KOPT-K1 (cell line): ENCODE results near the gene MDK.

Experiments used
- H3K27ac ChIP-seq: fragments of 200-600 bp; sonication (generic); 2 replicates; pipeline ENCODE4 v1.5.1; 2016; ENCODE audit warnings: antibody characterized with exemption, mild to moderate bottlenecking, low read depth, low read length; ENCODE audit not compliant: poor library complexity, severe bottlenecking
- H3K36me3 ChIP-seq: fragments of 200-600 bp; sonication (generic); 2 replicates; pipeline ENCODE4 v1.5.1; 2017; ENCODE audit warnings: antibody characterized with exemption, mild to moderate bottlenecking, low read length, moderate library complexity; ENCODE audit not compliant: insufficient read depth
- H3K9me3 ChIP-seq: fragments of 200-600 bp; sonication (generic); 2 replicates; pipeline ENCODE4 v1.5.1; 2017; ENCODE audit warnings: antibody characterized with exemption, low read length, mild to moderate bottlenecking; ENCODE audit not compliant: insufficient read depth, poor library complexity, severe bottlenecking

The MDK gene

DNA sequence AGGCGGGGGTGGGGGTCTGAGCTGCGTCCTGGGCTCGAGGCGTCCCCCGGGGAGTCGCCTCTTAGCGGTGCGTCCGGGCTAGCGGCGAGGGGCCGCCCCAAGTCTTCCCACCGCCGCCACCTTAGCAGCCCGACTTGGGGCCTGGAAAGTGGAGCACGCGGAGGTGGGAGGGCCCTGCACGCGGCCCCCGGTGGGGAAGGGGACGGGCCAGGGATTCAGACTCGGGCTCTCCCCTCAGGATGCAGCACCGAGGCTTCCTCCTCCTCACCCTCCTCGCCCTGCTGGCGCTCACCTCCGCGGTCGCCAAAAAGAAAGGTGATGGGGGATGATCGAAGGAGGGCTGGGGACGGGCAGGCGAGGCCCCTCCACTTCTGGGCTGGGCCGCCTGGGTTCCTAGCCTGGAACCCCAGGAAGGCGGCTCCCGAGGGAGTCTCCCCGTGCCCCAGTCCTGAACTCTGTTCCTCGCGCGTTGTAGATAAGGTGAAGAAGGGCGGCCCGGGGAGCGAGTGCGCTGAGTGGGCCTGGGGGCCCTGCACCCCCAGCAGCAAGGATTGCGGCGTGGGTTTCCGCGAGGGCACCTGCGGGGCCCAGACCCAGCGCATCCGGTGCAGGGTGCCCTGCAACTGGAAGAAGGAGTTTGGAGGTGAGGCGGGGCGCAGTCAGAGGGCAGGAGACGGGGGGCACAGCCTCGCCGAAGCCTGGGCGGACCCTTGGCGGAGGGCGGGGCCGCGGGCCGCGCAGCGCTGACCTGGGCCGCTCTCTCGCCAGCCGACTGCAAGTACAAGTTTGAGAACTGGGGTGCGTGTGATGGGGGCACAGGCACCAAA lies 563 bp downstream of the MDK start:
- no peaks in the 10 kb centered on the region for H3K9me3 ChIP-seq
- H3K36me3 ChIP-seq = peaks cover 35% of the 10 kb centered on the region
- H3K27ac ChIP-seq = no peak overlapping the region

DNA sequence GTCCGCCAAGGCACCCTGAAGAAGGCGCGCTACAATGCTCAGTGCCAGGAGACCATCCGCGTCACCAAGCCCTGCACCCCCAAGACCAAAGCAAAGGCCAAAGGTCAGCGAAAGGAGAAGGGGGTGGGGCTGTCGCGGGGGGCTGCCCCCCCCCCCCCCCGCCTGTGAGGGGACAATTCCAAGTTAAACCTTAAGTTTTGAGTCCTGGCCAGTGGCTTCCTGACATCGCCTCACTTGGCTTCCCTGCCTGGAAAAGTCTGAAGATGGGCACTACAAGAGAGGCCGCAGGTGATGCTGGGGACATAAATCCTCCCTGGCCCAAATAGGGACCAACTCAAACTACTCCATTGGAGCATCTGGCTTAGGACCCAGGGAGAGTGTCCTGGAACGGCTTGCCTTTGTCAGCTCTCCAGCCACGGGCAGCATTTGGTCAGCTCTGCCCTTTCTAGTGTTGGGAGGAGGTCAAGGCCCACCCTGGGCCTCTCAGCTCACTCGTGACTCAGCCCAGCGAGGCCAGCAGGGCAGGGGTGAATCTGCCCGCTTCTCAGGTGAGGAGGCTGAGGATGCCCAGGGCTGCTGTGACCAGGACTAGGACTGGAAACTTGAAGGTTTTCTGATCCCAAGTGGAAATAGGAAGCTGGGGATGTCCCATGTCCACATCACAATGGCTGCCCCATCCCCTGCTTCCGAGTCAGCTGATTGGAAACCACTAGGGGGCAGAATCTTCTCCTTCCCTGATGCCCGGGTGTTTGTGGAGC lies 1.4 kb downstream of the MDK start:
- Histone ChIP-seq H3K9me3 (no peaks in the 10 kb centered on the region), H3K36me3 (peaks cover 27% of the 10 kb centered on the region), H3K27ac (no peak overlapping the region)

DNA sequence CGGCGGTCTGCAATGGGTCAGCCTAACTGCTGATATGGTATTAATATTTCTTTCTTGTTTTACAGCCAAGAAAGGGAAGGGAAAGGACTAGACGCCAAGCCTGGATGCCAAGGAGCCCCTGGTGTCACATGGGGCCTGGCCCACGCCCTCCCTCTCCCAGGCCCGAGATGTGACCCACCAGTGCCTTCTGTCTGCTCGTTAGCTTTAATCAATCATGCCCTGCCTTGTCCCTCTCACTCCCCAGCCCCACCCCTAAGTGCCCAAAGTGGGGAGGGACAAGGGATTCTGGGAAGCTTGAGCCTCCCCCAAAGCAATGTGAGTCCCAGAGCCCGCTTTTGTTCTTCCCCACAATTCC lies 1.9 kb downstream of the MDK start:
- Histone ChIP-seq H3K36me3 (peaks cover 22% of the 10 kb centered on the region), H3K9me3 (no peaks in the 10 kb centered on the region), H3K27ac (no peak overlapping the region)

DNA sequence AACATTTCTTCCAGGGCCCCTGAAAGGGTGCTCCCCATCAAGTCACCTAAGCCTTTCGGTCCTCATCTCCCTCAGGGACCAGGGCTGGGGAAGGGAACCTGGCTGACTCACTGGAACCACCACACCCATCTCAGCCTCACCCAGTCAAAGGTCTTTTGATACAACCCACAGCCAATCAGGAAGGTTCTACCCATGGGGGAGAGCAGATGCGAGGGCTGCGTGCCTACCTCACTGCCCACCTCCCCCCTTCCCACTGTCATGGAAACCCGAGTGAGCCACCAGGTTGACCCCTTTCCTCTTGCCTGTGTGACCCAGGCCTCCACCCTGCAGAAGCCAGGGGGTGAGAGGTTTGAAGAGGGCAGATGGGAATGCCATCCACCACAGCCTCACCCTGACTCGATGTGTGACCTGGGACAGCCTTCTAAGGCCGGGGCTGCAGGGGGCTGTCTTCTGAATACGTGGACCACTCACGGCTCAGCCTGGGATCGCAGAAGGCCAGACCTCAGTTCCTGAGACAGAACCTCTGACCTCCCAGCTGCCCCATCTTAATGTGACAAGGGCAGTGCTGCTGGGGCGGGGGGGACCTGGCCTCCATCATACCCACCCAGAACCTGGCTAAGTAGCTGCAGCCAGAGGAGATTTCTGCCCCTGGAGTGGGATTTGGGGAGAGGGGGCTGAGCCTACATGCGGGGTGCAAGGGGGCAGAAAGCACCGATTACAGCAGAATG lies 2.7 kb downstream of the MDK start:
- Histone ChIP-seq H3K36me3 (peaks cover 14% of the 10 kb centered on the region), H3K9me3 (no peaks in the 10 kb centered on the region), H3K27ac (no peak overlapping the region)

DNA sequence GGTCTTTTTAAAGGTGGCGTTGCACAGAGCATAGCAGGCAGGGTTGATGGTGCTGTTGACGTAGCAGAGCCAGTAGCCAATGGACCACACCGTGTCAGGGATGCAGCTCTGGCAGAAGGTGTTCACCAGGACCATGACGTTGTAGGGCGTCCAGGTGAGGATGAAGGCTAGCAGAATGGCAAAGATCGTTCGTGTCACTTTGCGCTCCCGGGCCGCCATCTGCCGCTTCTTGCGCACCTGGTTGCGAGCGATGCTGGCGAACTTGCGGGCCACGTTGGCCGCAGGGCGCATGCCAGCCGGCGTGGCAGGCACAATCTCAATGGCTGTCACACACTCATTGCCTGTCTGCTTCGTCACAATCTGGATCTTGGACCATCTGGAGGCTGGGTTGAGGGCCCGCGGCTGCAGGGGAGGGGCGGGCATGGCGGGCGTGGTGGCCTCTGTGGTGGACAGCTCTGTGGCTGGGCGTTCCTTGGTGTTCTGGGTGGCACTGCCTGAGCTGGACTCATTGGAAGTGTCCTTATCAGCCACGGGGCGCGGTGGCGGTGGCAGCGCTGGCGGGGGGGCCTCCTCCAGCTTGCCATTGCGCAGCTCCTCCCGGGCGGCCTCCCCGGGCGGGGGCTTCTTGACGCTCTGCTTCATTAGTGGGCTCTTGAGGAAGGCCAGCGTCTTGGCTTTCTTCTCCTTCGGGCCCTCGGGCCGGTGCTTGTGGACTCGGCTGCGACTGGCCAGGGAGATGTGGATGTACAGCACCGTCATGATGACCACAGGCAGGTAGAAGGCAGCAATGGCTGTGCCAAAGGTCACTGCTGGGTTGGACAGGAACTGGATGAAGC lies 3.9 kb downstream of the MDK start:
- no peak overlapping the region for H3K27ac ChIP-seq
- no peaks in the 10 kb centered on the region for H3K9me3 ChIP-seq
- H3K36me3 ChIP-seq = peaks cover 7% of the 10 kb centered on the region; the same call in 1 of the 2 replicates

DNA sequence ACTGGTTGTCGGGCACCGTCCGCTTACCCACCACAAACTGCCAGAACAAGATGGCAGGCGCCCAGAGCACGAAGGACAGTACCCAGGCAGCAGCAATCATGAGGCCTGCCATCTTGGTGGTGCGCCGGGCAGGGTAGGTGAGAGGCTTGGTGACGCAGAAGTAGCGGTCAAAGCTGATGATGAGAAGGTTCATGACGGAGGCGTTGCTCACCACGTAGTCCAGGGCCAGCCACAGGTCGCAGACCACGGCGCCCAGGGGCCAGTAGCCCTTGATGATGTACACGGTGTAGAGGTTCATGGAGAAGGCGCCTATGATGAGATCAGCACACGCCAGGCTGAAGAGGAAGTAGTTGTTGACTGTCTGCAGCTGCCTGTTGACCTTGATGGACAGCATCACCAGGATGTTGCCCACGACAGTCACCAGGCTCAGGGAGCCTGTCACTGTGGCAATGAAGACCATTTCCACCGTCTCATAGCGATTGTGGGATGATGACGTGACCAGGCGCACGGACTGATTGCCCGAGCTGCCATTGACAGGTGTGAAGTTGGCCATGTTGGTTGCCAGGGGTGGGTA lies 4.6 kb downstream of the MDK start:
- Histone ChIP-seq H3K36me3 (peaks cover 7% of the 10 kb centered on the region; the same call in 1 of the 2 replicates), H3K27ac (no peak overlapping the region), H3K9me3 (no peaks in the 10 kb centered on the region)

DNA sequence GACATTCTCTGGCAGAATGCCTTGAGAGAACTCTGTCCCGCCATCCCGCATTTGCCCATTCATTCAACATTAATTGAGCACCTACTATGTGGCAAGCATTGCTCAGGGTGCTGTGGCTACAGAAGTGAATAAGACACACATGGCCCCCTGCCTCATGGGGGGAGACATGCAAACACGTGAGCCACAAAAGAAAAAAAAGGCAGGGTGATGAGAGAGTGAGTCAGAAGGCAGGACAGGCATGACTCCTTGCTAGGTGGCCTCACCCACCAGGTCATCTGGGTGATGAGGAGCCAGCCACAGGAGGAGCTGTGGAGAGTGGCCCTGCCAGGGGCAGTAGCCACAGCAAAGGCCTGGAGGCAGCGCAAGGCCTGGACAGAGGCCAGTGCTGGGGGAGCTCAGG lies 5.2 kb downstream of the MDK start:
- peaks cover 7% of the 10 kb centered on the region; the same call in 1 of the 2 replicates for H3K36me3 ChIP-seq
- H3K9me3 ChIP-seq = no peaks in the 10 kb centered on the region
- no peak overlapping the region for H3K27ac ChIP-seq

DNA sequence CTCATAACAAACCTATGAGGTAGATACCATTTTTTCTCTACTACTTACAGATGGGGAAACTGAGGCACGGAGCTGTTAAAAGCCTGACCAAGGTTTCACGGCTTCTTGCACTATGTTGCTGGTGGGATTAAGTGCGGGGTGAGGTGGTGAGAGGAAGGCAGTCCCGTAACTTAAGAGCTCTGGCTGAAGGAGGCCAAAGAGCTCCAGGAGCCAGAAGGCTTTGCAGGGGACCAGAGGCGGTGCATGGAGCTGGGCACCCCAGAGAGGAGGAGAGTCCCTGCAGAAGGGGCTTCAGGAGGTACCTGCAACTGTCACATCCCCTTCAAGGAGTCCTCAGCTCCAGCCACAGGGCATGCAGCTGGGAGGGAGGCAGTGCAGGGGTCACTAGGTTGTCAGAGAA lies 6.0 kb downstream of the MDK start:
- no peak overlapping the region for H3K27ac ChIP-seq
- H3K9me3 ChIP-seq = no peaks in the 10 kb centered on the region
- peaks cover 7% of the 10 kb centered on the region; the same call in 1 of the 2 replicates for H3K36me3 ChIP-seq

DNA sequence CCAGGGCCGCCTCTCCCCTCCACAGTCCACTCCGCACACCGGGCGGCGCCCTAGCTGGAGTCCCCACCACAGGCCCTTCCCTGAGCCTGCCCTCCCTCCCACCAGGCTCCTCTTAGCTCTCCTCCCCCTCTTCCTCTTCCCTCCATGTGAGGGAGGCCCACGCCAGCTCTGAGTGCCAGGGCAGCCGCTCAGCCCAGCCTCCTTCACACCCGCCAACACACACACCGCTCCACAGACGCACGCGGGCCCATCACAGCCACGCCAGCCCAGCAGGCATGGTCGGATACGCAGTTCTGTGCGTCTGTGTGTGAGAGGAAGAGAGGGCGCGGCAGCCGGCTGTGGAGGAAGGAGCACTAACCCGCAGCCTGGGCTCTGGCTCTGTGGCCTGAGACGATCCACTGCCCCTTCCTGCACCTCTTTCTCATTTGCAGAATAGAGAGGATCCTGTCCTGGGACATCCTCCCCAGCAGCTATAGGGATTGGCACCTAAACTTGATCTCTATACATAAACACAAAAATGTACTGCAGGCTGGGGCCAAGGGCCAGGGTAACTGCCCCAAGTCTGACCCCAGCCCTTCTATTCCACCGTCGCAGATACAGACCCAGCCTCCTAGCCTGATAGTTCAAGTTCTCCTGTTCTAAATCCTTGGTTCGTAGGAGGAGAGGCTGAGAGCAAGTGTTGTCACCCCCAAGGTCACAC lies 6.6 kb downstream of the MDK start:
- H3K9me3 ChIP-seq = no peaks in the 10 kb centered on the region
- peaks cover 1% of the 10 kb centered on the region; the same call in 1 of the 2 replicates for H3K36me3 ChIP-seq
- H3K27ac ChIP-seq = no peak overlapping the region

DNA sequence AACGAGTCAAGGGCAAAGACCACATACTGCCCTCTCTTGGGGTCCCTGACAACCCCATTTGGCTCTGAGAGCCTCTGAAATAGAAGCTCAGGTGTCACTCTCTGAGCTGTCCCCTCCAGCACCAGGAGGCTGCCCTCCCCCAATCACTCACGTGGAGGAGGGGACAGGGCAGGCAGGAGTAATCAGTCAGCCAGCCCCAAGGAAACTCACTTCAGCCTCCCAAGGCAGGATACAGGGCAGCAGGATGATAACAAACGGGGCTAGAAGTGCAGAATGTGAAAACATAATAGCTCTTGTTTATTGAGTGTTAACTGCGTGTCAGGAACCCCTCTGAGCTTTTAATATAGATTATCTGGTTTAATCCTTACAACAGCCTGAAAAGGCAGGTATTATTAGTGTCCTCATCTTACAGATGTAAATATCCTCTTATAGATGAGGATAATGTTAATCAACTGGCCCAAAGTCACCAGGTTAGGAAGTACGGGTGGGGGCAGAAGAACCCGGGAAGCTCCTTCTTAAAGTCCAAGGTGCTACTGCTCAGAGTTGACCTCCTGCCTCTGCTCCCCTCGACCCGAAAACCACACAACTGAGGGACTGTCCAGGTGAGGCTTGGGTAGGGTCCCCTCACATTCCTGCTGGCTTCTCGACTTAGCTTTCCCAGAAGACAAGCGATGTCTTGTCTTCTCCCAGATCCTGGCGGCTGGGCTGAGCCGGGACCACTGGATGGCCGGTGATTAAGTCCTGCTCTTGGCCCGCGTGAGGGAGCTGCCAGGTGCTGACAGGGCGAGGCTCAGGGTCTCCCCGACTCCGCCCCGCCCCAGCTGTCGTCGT lies 7.4 kb downstream of the MDK start:
- Histone ChIP-seq H3K9me3 (no peaks in the 10 kb centered on the region), H3K27ac (no peak overlapping the region), H3K36me3 (no peaks in the 10 kb centered on the region)

DNA sequence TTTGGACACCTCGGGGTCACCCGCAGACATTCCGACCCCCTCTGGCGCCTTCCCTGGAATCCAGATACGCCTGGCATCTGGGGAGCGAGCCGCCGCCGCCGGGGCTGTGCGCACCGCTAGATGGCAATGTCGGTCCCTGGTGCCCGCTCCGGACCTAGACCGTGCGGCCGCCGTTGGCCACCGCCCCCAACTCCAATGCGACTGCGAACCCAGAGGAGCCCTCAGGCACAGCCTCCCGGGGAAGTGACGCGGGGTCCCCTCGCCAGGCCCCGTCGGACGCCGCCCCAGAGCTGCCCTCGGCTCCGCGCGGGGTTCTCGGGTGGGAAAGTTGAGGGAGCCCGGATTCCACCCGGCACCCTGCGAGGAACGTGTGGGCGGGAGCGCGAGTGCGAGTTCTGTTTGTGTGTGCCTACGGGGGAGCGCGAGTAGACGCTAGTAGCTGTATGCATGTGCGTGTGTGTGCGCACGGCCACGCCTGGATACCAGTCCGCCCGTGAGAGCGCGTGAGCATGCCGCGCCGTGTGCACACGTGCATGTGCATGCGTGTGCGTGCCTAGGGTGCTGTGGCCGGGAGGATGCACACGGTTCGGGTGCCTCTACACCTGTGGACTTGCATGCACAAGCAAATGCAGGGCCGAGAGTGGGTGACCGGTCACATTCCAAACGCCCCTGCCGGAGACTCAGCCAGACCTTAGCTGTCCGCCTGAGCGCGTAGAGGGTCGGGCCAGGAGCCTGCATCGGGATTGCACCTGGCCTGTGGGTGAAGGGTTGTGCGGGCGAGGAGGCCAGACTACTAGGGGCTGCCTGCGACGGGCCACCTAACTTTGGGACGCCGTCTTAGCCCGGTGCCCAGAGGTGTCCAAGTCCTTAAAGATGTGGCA lies 8.2 kb downstream of the MDK start:
- Histone ChIP-seq H3K27ac (no peak overlapping the region), H3K36me3 (no peaks in the 10 kb centered on the region), H3K9me3 (no peaks in the 10 kb centered on the region)

DNA sequence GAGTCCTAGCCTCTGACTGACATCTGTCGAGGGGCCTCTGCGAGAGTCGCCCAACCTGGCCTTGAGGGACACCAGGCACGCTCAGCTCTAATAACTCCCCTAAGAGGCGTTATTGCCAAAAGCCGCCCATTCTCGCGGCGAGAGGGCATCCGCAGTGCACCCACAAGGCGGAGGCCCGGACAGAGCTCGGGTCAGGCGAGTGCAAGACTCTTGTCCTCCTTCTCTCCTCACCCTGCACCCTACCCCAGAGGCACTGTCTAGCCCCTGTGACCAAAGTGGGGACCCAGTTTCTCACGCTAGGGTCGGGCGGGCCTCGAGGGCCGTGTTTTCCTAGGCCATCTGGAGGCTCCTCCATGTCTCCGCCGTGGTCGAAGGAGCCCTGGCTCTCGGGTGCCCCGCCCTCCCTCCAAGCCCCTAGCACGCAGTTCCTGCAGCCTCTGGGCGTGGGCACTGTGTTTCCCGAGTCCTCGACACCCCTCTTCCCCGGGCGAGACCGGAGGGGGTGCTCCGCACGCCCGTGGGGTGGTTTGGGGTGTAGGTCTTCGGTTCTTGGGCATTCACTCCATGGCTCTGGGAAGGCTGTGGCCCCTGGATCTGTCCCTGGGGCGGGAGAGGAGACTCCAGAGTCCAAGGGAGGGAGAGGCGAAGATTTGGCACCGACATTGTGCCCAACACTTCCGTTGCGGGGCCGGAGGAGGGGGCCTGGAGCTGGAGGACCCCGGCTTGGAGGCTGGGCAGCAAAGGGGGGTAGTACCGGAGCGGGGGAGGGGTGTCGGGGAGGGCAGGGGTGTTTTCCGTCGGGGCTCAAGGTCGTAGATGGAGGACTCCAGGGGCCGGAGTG lies 9.1 kb downstream of the MDK start:
- Histone ChIP-seq H3K27ac (no peak overlapping the region), H3K36me3 (no peaks in the 10 kb centered on the region), H3K9me3 (no peaks in the 10 kb centered on the region)
